OCI-LY1 (cell line): ENCODE data around the gene POLR3GL.

Experiments used
- EZH2 ChIP-seq: fragments of 200-600 bp; sonication (generic), shearing (Covaris generic); IDR thresholded peaks from 2 replicates; pipeline ENCODE4 v1.8.0; 2017; ENCODE audit warnings: borderline replicate concordance, mixed run types, mild to moderate bottlenecking, antibody characterized with exemption, low read length, moderate library complexity, mixed read lengths
- TF ChIP-seq, protein P1 (sequence below): fragments of 200-600 bp; sonication (generic), shearing (Covaris generic); IDR thresholded peaks from 2 replicates; pipeline ENCODE4 v1.5.1; 2017; ENCODE audit warnings: mild to moderate bottlenecking, antibody characterized with exemption, low read length, moderate library complexity, mixed read lengths

GRCh38 chr1:146010126-146010738, 45.7 kb downstream of the POLR3GL start:
- TF ChIP-seq, protein P1, sequence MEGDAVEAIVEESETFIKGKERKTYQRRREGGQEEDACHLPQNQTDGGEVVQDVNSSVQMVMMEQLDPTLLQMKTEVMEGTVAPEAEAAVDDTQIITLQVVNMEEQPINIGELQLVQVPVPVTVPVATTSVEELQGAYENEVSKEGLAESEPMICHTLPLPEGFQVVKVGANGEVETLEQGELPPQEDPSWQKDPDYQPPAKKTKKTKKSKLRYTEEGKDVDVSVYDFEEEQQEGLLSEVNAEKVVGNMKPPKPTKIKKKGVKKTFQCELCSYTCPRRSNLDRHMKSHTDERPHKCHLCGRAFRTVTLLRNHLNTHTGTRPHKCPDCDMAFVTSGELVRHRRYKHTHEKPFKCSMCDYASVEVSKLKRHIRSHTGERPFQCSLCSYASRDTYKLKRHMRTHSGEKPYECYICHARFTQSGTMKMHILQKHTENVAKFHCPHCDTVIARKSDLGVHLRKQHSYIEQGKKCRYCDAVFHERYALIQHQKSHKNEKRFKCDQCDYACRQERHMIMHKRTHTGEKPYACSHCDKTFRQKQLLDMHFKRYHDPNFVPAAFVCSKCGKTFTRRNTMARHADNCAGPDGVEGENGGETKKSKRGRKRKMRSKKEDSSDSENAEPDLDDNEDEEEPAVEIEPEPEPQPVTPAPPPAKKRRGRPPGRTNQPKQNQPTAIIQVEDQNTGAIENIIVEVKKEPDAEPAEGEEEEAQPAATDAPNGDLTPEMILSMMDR = no peak
- no peak for TF ChIP-seq EZH2
